OCI-M1 (cell line): ENCODE measurements around the gene ENOX1.

Experiments
- DNase-seq: peaks from one replicate; lab custom pipeline; 2025; lab: John Stamatoyannopoulos, UW

The ENOX1 gene

DNA sequence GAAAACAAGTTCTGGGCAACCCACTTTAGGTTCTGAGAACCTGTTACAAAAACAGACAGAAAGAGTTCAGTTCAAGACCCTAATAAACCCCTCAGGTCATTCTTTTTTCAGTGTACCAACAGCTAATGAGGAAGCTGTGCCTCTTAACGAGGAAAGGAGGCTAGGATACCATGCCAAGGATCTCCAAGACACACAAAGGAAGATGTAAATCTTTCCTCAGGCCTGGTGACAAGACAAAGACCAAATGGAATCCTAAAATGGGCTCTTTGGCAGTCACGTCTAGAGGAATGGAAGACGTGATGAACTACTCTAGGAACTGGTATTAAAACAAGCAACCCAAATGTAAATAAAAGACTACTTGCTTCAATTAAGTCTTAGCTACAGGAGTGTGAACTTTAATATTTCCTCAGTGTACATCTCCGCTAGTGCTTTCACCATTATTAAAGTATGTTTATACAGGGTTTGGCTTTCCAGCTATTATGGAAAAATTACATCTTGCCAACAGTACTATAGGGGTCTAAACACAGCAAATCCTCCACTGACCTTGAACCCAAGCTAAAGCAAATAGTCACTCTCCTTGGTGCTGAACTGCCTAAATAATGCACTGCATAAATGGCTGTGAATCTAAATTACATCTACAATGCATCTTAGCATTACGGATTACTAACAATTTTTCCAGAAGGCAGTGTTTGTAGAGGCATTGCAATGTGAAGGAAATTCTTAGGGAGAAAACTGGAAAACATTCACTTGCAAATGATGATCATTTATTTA is 42.3 kb downstream of the ENOX1 start:
- no peak for DNase-seq

DNA sequence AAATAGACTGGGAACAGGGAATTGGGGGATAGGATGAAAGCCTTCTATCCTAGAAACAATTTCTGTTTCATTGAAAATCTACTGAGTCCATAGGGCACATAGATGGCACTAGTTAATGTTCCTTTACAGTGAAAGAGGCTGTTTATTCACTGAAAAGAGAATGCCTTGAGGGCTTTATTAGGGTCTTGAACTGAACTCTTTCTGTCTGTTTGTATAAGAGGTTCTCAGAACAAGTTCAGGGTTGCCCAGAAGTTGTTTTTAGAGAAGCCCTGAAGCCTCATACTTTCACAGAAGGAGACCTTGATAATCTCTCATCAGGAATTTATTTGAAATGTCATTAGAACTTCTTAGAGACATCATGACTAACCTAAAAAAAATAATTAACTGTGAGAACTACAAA is 43.9 kb downstream of the ENOX1 start:
- no peak for DNase-seq

DNA sequence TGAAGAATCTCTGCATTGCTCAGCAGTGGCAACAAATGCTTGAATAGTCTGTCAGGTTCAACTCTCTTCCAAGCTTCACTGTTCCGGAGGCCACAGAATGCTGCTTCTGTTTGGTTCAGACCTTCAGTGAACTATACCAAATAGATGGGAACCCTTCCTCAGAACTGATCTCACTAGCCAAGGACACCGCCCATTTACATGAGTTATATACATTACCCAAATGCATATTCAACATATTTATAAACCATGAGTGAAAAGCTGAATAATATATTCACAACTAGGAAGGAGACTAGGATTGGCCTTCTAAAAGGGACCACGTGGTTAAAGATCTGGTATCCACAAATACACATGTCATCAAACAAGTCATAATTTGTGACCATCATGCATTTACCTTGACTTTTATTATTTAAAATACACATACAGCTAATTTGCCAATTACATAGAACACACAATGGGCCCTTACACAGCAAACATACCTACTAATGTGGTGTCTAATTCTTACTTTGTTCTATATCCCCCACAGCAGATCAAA is 49.3 kb downstream of the ENOX1 start:
- no peak for DNase-seq

DNA sequence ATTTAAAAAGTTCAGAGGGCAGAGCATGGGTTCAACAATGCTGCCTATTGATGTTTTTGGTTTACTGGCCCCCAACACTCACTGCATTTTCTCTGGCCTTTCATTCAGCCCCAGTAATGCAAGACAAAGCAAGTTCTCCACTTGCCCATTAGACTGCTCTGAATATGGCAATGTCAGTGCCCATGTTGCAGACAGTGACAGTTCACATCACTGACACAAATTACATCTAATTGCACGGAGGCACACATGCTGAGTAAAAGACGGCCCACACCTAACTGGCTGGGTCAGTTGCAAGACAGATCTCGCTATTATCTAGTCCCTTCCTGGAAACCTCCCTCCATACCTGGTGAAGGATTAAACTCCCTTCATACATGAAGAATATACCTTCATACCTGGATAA is 54.0 kb downstream of the ENOX1 start:
- DNase-seq = no peak

DNA sequence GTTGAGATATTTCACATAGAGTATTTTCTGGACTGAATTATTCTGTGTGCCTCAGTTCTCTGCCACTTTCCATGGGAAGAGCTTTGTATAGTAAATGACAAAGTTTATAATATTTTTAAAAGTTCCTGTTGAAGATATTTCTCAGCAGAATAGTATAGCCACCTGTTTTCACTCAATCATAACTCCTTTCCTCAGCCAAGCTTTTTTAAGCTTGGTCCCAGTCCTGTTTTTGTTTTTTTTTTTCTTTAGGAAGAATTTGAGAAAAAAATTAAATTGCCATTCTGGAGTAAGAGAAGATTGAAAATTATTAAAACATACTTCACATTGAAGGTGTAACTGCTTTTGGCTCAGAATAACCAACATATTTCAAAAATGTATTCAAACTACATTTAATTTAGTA is 55.5 kb downstream of the ENOX1 start:
- no peak for DNase-seq

DNA sequence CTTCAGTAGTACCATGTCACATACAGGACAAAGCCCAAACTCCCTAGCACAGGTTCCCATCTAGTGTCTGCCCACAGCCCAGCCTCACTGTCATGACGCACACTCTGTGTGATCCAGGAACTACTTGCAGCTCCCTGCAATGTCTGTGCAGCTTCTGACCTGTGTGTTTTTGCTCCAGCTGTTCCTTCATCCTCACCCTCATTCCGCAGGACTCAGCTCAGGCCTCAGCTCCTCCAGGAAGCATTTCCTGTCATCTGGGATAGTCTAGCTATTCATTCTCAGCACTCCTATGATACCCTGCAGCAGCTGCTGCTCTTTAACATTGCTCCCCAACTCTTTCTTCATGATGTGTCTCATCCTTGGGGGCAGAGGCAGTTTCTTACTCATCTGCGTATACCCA is 56.1 kb downstream of the ENOX1 start:
- DNase-seq = no peak

DNA sequence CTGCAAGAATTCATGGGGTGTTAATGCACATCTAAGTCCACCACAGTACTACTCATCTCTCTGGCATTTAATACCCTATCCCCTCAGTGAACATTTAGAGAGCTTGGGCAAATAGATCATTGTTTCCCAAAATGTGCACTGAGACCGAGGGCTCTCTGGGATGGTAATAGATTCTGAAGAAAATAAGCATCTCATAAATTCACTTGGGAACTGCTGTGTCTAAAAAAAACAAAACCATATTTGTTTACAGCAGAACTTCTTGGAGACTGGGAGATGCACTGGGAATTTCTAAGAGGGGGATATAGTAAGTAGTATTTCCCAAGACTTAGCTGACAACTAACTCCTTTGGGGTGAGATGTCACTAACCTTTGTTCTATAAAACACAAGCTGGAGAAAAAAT is 58.4 kb downstream of the ENOX1 start:
- no peak for DNase-seq

DNA sequence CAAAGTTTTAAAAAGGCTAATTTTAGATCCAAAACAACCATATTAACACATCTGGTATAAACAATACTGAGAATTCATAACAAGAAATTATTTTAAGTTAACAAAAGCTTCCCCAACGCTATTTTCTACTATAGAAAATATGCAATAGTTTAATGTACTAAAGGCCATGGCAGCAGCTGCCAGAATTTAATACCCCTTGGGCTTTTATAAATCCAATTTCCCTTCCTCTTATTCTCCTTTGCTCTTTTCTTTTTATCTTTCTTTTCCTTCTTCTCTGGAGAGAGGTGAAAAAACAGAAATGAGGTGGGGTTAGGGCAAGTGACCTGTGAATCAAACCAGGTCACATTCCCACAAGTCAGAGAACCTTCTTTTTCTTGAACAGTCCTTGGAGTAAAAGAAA is 58.9 kb downstream of the ENOX1 start:
- DNase-seq = no peak

DNA sequence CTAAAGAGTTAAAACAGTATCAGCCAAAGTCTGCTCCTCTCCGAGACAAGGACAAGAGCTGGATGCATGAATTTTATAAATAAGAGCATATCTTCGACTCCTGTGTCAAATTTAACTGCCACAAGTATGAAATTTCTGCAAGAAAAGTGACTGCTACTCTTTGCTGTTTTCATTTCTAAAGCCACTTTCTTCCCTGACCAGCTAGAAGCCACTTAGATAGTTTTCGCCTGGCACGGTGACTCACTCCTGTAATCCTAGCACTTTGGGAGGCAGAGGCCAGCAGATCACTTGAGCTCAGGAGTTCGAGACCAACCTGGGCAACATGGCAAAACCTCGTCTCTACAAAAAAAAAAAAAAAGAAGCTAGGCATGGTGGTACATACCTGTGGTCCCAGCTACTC is 61.3 kb downstream of the ENOX1 start:
- DNase-seq = no peak

DNA sequence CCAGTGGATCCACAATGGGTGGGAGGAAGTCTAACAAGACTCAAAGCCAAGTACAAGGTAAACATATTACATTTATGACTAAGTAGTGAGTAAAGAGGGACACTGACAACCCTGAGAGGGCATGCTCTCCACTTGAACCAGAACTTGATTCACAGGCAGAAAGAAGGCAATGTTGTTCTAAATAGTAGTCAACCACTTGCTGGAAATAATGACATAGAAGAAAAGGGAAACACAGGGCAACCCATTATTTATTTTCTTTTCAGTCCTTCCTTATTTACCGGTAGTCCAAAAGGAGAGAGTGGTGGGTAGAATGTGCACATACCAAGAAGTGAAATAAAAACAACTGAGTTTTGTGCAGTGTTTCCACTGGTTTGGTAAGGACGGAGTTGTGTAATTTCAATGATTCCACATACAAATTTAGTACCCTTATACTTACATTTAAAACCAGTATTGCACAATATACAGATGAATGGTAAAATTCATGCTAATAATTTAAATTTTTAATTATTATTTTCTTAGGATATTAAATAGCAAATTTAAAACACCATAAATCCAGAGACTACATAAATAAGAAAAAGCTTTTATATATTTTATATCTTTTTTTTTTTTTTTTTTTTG is 65.9 kb downstream of the ENOX1 start:
- DNase-seq = no peak

DNA sequence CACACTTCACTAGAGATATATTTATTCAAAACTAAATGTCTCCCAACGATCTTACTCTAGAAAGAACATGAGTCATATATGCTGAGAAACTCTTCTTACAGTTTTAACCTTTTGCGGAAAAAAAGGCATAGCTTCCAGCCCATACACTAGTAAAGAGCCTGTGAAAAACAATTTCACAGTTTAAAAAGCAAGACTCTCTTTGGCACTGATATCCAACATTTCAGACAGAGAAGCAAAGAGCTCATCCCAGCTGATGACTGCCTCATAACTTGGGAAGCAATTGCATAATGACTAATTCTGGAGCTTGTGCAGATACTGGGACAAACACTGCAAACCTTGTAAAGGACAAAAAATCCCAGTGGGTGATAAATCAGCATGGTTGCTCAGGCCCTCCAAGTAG is 88.0 kb downstream of the ENOX1 start:
- DNase-seq = no peak

DNA sequence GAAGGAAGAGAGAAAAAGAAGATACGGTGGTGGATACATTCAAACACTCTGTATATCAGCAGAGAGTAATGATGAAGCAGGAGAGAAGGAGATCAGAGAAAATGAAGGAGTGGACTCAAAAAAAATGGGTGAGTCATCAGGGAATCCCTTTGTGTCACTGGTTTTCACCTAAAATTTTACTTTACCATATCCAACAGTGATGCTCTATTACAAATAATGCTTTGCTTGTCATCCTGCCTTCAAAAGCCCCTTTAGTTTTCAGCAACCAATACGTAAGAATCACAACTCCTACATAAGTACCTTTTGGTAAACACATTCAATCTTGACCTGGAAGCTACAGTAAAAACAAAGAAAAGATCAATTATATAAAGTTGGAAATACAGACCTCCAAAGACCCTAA is 88.8 kb downstream of the ENOX1 start:
- no peak for DNase-seq

DNA sequence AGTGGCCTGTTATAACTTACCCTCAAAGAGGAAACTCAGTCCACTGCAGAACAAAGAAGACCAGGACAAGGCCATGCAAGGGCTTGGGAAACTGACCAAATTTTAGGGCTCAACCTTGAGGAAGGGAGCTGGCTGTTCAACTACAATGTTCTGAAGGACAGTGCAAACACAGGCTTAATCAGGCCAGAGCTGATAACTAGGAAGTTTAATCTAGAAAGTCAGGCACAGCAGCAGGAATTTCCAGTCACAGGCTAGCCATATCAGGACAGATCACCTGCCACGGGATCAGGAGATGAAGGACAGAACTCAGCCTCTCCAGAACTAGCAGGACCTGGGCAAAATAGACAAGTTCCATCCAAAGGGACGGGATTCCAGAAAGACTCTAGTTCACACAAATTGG is 89.4 kb downstream of the ENOX1 start:
- no peak for DNase-seq

DNA sequence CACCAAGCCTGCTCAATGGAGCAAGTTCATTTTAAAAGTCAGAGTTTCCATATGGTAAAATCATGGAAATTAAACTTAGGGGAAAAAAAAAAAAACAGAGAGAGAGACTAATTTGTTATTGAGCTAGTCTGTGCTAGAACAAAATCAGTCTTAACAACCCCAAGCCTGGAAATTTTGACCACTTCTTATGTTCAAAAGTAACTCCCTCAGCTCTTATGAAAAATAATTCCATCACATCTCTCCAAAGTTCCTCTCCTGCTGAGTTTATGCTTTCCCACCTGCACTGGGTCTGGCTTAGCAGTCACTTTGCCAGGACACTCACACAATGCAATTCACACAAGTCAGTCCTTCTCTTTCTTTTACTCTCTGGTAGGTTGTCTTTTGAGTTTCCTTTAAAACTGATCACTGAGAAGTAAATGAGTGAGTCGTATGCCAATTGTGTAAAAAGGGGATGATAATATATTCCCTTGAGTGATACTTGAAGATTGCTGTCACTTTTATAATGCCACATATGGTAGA is 92.6 kb downstream of the ENOX1 start:
- DNase-seq = no peak

DNA sequence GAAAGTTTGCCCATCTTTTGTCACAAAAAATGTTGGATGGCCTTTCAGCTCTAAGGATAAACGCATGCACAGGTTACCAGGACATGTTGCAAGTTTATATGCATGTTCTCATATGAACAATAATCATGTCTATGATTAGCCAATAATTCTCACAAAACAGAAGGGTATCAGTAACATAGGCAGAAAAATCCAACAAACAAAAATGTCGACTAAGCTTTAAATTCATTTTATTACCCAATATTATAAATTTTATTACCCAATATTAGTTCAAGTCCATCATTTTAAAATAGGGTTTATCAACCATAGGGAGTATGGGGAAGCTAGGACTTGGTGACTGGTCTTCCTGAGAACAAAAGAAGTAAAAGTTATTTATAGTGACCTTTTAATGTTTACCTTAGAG is 93.1 kb downstream of the ENOX1 start:
- no peak for DNase-seq

DNA sequence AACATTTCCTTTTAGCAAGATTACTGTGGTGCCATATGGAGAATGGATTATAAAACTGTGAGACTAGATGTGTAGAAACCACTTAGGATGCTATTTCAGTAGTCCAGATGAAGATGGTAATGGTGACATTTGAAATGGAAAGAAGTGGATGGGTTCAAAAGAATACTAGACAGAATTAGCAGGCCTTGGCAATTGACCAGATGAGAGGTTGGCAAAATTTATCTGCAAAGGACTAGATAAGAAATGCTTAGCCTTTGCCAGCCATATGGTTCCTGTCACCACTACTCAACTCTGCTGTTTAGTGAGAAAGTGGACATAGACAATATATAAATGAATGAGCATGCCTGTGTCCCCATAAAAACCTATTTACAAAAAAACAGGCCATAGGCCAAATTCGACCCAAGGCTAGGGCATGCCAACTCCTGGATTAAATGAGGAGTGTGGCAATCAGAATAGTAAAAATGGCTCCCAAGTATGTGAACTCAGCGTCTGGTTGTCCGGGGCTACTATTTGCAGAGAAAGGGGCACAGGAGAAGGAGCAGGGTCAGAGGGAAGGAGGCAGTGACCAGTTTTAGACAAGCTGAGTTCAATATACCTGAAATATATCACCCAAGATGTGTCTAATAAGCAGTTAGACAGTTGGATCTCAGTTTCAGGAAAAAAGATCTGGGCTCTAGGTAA is 98.4 kb downstream of the ENOX1 start:
- DNase-seq = no peak

DNA sequence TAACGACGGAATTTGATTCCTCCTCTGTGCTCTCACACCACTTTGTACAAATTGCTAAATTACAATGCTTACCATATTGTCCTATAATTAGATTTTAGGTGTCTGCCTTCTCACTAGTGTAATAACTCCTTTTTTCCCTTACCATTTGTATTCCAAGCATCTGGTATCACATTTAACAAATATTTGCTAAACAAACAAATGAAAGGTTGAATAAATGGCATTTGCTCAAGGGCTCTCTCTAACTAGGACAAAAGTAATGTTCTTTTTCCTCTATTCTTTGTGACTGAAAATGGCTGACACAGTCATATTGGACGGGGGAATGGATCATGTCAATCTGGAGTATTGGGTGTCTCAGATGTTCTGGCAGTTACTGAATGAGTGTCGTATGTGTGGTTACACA is 99.7 kb downstream of the ENOX1 start:
- DNase-seq = no peak

DNA sequence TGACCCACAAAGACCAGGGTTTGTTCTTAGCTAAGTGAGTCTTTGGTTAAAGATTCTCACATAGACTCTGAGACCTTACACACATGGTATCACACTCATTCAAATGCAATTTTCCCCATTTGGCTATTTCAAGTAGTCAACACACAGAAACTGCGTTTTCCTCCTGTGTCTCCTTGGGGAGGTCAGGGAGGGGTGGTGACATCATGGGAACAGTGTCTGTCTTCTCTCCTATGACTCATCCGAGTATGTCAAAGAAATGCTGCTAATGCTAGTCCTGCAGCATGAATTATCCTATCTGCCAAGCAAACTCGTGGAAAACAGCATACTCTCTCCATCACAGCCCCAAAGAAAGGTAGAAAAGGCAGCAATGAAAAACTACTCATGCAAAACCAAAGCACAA is 100.2 kb downstream of the ENOX1 start:
- no peak for DNase-seq

DNA sequence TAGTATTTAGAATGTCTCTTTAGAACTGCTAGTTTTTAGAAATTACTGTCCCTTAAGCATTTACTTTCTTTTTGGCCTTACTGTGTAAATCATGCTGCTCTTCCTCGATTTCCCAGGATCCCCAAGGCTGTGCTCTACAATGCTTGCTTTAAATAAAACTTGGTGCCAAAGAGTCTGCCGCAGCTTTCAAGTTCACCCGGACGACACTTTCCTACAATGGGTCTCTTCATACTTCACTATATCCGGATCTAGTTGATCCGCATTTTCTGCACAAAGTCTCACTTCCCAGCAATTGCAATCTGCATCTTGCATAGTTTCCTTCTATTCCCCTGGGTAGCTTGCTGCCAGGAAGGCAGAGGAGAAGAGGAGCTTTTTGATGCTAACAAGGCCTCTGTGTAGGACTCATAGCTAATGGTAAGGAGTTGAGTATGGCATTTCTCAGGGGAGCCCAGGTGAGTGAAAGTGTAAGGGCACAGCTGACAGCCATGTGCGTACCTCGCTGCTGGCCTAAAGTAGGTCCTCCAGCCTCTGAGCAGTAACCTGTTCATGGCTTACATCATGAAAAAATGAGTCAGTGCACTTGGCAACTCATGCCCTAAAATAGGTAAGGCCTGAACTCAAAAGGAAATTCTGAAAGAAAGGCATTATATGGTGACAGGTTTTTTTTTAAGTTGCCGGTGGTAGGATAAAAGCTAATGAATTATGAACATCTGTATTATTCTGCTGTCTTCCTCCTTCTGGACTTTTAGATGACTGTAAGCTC is 101.6 kb downstream of the ENOX1 start:
- no peak for DNase-seq

DNA sequence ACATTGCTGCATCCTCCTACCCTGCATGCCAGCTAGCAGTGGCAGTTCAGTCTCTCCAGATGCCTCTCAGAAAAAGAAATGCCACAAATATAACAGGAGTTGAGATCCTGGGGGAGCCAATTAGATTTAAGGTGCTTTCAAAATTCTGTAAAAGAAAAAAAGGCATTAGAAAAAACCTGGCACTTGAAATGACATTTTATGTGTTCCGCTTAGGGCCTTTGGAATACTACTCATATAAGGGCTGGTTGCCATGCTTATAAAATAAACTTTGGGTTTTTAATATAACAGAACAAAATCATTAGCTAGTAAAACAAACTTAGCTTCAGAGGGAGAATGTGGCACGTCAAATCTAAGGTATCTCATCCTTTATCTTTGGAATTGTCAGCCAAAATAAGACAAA is 104.1 kb downstream of the ENOX1 start:
- DNase-seq = no peak

DNA sequence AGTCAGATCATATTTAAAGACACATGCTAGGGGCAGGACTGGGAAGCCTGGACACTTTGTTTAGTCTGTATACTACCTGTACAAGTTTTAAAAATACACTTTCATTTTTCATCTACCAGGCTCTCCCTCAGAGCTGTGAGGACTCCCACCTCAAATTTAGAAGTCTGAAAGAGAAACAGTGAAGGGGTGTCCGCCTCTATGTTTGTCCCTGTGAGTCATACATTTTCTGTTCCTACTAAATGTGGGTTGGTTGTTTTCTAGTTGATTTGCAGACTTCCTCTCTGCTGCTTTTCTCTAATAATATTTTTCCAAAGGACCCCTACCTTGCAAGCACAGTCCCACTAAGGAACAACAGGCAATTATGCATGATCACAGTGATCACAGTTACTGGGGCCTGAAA is 110.5 kb downstream of the ENOX1 start:
- no peak for DNase-seq

DNA sequence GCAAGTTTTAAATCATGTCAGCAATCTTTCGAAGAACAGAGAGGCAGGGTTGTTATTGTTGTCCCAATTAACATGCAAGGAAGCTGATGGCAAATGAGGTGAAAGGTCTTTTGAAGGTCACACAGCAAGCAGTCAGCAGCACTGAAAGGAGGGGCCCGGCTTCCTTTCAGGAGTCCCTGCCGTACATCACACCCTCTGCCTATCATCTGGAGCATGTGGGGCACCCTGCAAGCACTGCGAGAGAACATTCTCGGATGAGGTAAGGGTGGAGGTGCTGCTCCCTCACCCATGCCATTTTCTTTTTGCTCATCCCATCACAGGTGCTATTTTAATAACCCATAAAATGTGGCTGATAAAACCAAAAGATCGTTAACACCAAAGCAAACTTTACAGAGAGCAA is 111.2 kb downstream of the ENOX1 start:
- DNase-seq = no peak
